GM23338 (cell line): Measurements from ENCODE around the gene UFD1.

Experiments
- CREB1 ChIP-seq: fragments of 250-450 bp; sonication (Bioruptor Pico); IDR thresholded peaks from 2 replicates; pipeline ENCODE4 v1.5.0; 2020; ENCODE audit warnings: low read depth, mild to moderate bottlenecking, moderate library complexity
- CTCF ChIP-seq, 2 experiments: fragments of 200-600 bp in 1 of 2; sonication (generic) in 1 of 2; conservative IDR thresholded peaks; 2 replicates each; pipeline versions ENCODE4 v1.5.1 to v1.6.1; 2016 to 2017; ENCODE audit warnings: antibody characterized with exemption in 2 of 2, low read depth in 2 of 2, mild to moderate bottlenecking in 2 of 2, moderate library complexity in 1 of 2
- EZH2 ChIP-seq: fragments of 200-600 bp; sonication (generic); IDR thresholded peaks from one replicate; pipeline ENCODE4 v1.8.0; 2017; ENCODE audit warnings: antibody characterized with exemption, mild to moderate bottlenecking, low read depth; ENCODE audit not compliant: unreplicated experiment
- EZH2phosphoT487 ChIP-seq: fragments of 200-600 bp; sonication (generic); IDR thresholded peaks from one replicate; pipeline ENCODE4 v1.8.1; 2018; ENCODE audit warnings: antibody characterized with exemption; ENCODE audit not compliant: unreplicated experiment
- JUNB ChIP-seq: IDR thresholded peaks from one replicate; pipeline ENCODE4 v1.6.1; 2016; ENCODE audit warnings: antibody characterized with exemption; ENCODE audit not compliant: unreplicated experiment
- POLR2AphosphoS5 ChIP-seq: IDR thresholded peaks from 2 replicates; pipeline ENCODE4 v1.6.1; 2016; ENCODE audit warnings: antibody characterized with exemption, low read depth
- REST ChIP-seq: IDR thresholded peaks from one replicate; pipeline ENCODE4 v1.6.1; 2018; ENCODE audit warnings: antibody characterized with exemption; ENCODE audit not compliant: unreplicated experiment
- STAT1 ChIP-seq: IDR thresholded peaks from one replicate; pipeline ENCODE4 v1.6.1; 2016; ENCODE audit warnings: antibody characterized with exemption; ENCODE audit not compliant: unreplicated experiment

- TF ChIP-seq REST (no peak), POLR2AphosphoS5 (no peak), CTCF (conservative IDR thresholded peaks at IDR 0.05; ENCODE audit: low read depth in 2 of 2) (no peak), EZH2phosphoT487 (no peak), EZH2 (no peak), JUNB (no peak), STAT1 (no peak), CREB1 (CRISPR knock-in tag) (no peak)
Measured at GRCh38 chr22:19419464-19420178, 59.4 kb downstream of the UFD1 start.
